HepG2 (cell line): Measurements from ENCODE around the gene GPX2. TPM values are rescaled to one million over a fixed set of nuclear protein-coding genes. Genes with fewer than 3 reads are reported as not detected.
A peak's percentile ranks its signal among the peaks of the same experiment; 100 is the strongest.

Experiments used
- GMEB1 ChIP-seq: sonication (generic); formaldehyde crosslinking; IDR thresholded peaks from 2 replicates; pipeline ENCODE4 v1.5.1; 2020; ENCODE audit warnings: missing genetic modification reagents, mild to moderate bottlenecking, borderline replicate concordance
- HOXA7 ChIP-seq: sonication (generic); formaldehyde crosslinking; IDR thresholded peaks from 2 replicates; pipeline ENCODE4 v1.8.1; 2022; ENCODE audit warnings: mild to moderate bottlenecking, missing genetic modification reagents, moderate library complexity
- KDM3A ChIP-seq: IDR thresholded peaks from 2 replicates; pipeline ENCODE4 v1.6.1; 2018; ENCODE audit warnings: low read depth, missing compliant biosample characterization
- NKX3-1 ChIP-seq: sonication (generic); formaldehyde crosslinking; IDR thresholded peaks from 2 replicates; pipeline ENCODE4 v1.5.0; 2020; ENCODE audit warnings: missing genetic modification reagents
- PHF21A ChIP-seq: sonication (generic); formaldehyde crosslinking; IDR thresholded peaks from 2 replicates; pipeline ENCODE4 v1.5.0; 2020; ENCODE audit warnings: mild to moderate bottlenecking, missing genetic modification reagents
- POLR2G ChIP-seq: fragments of 200-400 bp; formaldehyde crosslinking; IDR thresholded peaks from 2 replicates; pipeline ENCODE4 v1.6.1; 2018; ENCODE audit warnings: mild to moderate bottlenecking, low read depth, low read length, moderate library complexity
- RBFOX2 ChIP-seq: fragments of 200-400 bp; formaldehyde crosslinking; IDR thresholded peaks from 2 replicates; pipeline ENCODE4 v1.6.1; 2017; ENCODE audit warnings: low read depth, mild to moderate bottlenecking, low read length
- RBM22 ChIP-seq: fragments of 200-400 bp; formaldehyde crosslinking; optimal IDR thresholded peaks from 2 replicates; pipeline ENCODE3; 2017; ENCODE audit warnings: mild to moderate bottlenecking, low read length, moderate library complexity
- REPIN1 ChIP-seq: sonication (generic); formaldehyde crosslinking; IDR thresholded peaks from 2 replicates; pipeline ENCODE4 v1.8.0; 2022; ENCODE audit warnings: missing genetic modification reagents, low read depth, mild to moderate bottlenecking, borderline replicate concordance
- SYNCRIP ChIP-seq: fragments of 200-400 bp; formaldehyde crosslinking; IDR thresholded peaks from 2 replicates; pipeline ENCODE4 v1.6.1; 2018; ENCODE audit warnings: mild to moderate bottlenecking, low read depth, low read length; ENCODE audit not compliant: insufficient read depth
- TCF12 ChIP-seq, 2 experiments: fragments of 450-650 bp in 1 of 2; sonication (generic) in 1 of 2; formaldehyde crosslinking in 1 of 2; IDR thresholded peaks; 2 replicates each; pipeline versions ENCODE4 v1.6.1 to v1.8.0; 2017 to 2022; ENCODE audit warnings: antibody characterized with exemption in 1 of 2, mild to moderate bottlenecking in 1 of 2, missing genetic modification reagents in 1 of 2, moderate library complexity in 1 of 2
- TFDP1 ChIP-seq: IDR thresholded peaks from 2 replicates; pipeline ENCODE4 v1.6.1; 2016; ENCODE audit warnings: missing compliant biosample characterization, missing genetic modification reagents, borderline replicate concordance
- ZNF275 ChIP-seq: sonication (generic); formaldehyde crosslinking; IDR thresholded peaks from 2 replicates; pipeline ENCODE4 v1.8.0; 2022; ENCODE audit warnings: missing genetic modification reagents, mild to moderate bottlenecking, inconsistent platforms, borderline replicate concordance
- ZNF44 ChIP-seq: sonication (generic); formaldehyde crosslinking; IDR thresholded peaks from 2 replicates; pipeline ENCODE4 v1.5.1; 2020; ENCODE audit warnings: mild to moderate bottlenecking, missing genetic modification reagents
- ZNF576 ChIP-seq: sonication (generic); formaldehyde crosslinking; IDR thresholded peaks from 2 replicates; pipeline ENCODE4 v1.4.0; 2020; ENCODE audit warnings: mild to moderate bottlenecking, missing genetic modification reagents
- polyA plus RNA-seq, 8 experiments: library from polyadenylated mRNA; depleted of rRNA in 3 of 8; stranded (reverse) in 7 of 8; unstranded in 1 of 8; fragments of >200 nt; fragmentation: Illumina TruSeq in 4 of 8; extraction: Trizol in 4 of 8; gene quantifications; 2 replicates each; pipeline versions ENCODE4 v1.2.1 to v1.2.3, GENCODE V29; 2011 to 2016; ENCODE audit warnings: low read depth in 4 of 8, missing spikeins in 1 of 8, mixed read lengths in 1 of 8; ENCODE audit not compliant: insufficient read depth in 1 of 8
- total RNA-seq, 5 experiments: library from RNA; depleted of rRNA; stranded (reverse); fragments of >200 nt; fragmentation: Illumina TruSeq; extraction: Trizol; gene quantifications; 2 replicates each; pipeline ENCODE4 v1.2.3, GENCODE V29; 2016; ENCODE audit warnings: low read depth in 1 of 5
- TF ChIP-seq, protein P1 (sequence below): sonication (generic); formaldehyde crosslinking; IDR thresholded peaks from 2 replicates; pipeline ENCODE4 v1.4.0; 2020; ENCODE audit warnings: missing genetic modification reagents, borderline replicate concordance
- TF ChIP-seq, protein P2 (sequence below): sonication (generic); formaldehyde crosslinking; conservative IDR thresholded peaks from 2 replicates; pipeline ENCODE4 v1.4.0; 2020; ENCODE audit warnings: missing genetic modification reagents

The GPX2 gene
- total and polyA plus RNA-seq, 2 of the 13 experiments (the other 11 are each of a cell fraction or from before 2014, with no cell fraction given), result 526 to 674 TPM

- TF ChIP-seq, protein P1, sequence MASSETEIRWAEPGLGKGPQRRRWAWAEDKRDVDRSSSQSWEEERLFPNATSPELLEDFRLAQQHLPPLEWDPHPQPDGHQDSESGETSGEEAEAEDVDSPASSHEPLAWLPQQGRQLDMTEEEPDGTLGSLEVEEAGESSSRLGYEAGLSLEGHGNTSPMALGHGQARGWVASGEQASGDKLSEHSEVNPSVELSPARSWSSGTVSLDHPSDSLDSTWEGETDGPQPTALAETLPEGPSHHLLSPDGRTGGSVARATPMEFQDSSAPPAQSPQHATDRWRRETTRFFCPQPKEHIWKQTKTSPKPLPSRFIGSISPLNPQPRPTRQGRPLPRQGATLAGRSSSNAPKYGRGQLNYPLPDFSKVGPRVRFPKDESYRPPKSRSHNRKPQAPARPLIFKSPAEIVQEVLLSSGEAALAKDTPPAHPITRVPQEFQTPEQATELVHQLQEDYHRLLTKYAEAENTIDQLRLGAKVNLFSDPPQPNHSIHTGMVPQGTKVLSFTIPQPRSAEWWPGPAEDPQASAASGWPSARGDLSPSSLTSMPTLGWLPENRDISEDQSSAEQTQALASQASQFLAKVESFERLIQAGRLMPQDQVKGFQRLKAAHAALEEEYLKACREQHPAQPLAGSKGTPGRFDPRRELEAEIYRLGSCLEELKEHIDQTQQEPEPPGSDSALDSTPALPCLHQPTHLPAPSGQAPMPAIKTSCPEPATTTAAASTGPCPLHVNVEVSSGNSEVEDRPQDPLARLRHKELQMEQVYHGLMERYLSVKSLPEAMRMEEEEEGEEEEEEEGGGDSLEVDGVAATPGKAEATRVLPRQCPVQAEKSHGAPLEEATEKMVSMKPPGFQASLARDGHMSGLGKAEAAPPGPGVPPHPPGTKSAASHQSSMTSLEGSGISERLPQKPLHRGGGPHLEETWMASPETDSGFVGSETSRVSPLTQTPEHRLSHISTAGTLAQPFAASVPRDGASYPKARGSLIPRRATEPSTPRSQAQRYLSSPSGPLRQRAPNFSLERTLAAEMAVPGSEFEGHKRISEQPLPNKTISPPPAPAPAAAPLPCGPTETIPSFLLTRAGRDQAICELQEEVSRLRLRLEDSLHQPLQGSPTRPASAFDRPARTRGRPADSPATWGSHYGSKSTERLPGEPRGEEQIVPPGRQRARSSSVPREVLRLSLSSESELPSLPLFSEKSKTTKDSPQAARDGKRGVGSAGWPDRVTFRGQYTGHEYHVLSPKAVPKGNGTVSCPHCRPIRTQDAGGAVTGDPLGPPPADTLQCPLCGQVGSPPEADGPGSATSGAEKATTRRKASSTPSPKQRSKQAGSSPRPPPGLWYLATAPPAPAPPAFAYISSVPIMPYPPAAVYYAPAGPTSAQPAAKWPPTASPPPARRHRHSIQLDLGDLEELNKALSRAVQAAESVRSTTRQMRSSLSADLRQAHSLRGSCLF (CRISPR knock-in tag), result no peak
- TF ChIP-seq POLR2G (peak; percentile 39; the same call in 1 of the 2 replicates), HOXA7 (no peak), SYNCRIP (no peak), ZNF44 (CRISPR knock-in tag) (no peak), ZNF275 (CRISPR knock-in tag) (no peak), NKX3-1 (no peak), REPIN1 (0 out of 2 replicates have a peak, but pooled peaks have one; percentile 9), TCF12 (IDR thresholded peaks at IDR 0.05) (no peak), TCF12 (CRISPR knock-in tag; IDR thresholded peaks at IDR 0.05) (no peak), RBM22 (peak; percentile 81), GMEB1 (CRISPR knock-in tag) (0 out of 2 replicates have a peak, but pooled peaks have one; percentile 26), KDM3A (CRISPR knock-in tag) (no peak), RBFOX2 (peak; percentile 71), PHF21A (no peak), ZNF576 (no peak), TFDP1 (CRISPR knock-in tag) (peak; percentile 32; the same call in 1 of the 2 replicates)
- TF ChIP-seq, protein P2, sequence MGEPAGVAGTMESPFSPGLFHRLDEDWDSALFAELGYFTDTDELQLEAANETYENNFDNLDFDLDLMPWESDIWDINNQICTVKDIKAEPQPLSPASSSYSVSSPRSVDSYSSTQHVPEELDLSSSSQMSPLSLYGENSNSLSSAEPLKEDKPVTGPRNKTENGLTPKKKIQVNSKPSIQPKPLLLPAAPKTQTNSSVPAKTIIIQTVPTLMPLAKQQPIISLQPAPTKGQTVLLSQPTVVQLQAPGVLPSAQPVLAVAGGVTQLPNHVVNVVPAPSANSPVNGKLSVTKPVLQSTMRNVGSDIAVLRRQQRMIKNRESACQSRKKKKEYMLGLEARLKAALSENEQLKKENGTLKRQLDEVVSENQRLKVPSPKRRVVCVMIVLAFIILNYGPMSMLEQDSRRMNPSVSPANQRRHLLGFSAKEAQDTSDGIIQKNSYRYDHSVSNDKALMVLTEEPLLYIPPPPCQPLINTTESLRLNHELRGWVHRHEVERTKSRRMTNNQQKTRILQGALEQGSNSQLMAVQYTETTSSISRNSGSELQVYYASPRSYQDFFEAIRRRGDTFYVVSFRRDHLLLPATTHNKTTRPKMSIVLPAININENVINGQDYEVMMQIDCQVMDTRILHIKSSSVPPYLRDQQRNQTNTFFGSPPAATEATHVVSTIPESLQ, result no peak
Observed at GRCh38 chr14:64940336-64940910, 2.1 kb downstream of the GPX2 start (continued).
